NB4 (cell line): Measurements from ENCODE around the gene ZNF799.

ENCODE experiments used
- CTCF ChIP-seq: IDR thresholded peaks from one replicate; pipeline ENCODE4 v1.5.1; 2012; ENCODE audit warnings: low read depth, low read length
- POLR2A ChIP-seq: IDR thresholded peaks from 2 replicates; pipeline ENCODE4 v1.6.1; 2011; ENCODE audit warnings: mild to moderate bottlenecking; ENCODE audit not compliant: insufficient read length; ENCODE audit errors: extremely low read depth

DNA sequence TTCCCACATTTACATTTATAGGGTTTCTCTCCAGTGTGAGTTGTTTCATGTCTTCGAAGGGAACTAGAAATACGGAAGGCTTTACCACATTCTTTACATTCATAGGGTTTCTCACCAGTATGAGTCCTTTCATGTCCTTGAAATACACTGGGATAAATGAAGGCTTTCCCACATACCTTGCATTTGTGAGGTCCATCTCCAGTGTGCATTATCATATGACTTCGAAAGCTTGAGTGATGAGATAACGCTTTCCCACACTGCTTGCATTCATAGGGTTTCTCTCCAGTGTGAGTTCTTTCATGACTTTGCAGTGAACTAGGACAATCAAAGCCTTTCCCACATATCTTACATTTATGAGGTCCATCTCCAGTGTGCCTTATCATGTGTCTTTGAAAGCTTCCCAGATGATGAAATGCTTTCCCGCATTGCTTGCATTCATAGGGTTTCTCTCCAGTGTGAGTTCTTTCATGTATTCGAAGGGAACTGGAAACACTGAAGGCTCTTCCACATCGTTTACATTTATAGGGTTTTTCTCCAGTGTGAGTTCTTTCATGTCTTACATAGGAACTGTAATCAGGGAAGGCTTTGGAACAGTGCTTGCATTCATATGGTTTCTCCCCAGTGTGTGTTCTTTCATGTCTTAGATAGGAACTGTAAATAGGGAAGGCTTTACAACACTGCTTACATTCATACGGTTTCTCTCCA lies 50.7 kb downstream of the ZNF799 start:
- TF ChIP-seq CTCF (no peak), POLR2A (no peak)
